ENCODE measurements around the gene MYH14. TPM values are rescaled to one million over a fixed set of nuclear protein-coding genes. Genes with fewer than 3 reads are reported as not detected.

The MYH14 gene
- polyA plus RNA-seq, 3 donors, result not detected

- H3K4me3 Mint-ChIP-seq, result peak overlapping the region; percentile 57 to 90
- peaks cover 38% of the 10 kb centered on the region for H3K4me1 Mint-ChIP-seq
- DNase-seq, result no peak
- peaks cover 2 to 37% (median 25%) of the 10 kb centered on the region in 7 donors for H3K9me3 Mint-ChIP-seq
- peaks cover 18 to 21% of the 10 kb centered on the region in 2 donors for H3K36me3 Mint-ChIP-seq
- Histone ChIP-seq H3K27ac (ENCODE audit: low read depth in 1 of 2, low read length in 2 of 2) (no peak overlapping the region), H3K4me1 (ENCODE audit: control insufficient read depth in 1 of 2, insufficient read depth in 2 of 2, low read length in 2 of 2) (peaks cover 38 to 52% of the 10 kb centered on the region in 2 donors), H3K27me3 (ENCODE audit: control insufficient read depth in 2 of 2, insufficient read depth in 2 of 2, low read length in 2 of 2) (peaks cover 19 to 26% of the 10 kb centered on the region in 2 donors), H3K9me3 (replicated peaks in 1 of 2; ENCODE audit: control insufficient read depth in 1 of 2, insufficient read depth in 1 of 2, low read length in 2 of 2) (peaks cover 0 to 14% of the 10 kb centered on the region in 2 donors), H3K36me3 (replicated peaks in 1 of 2; ENCODE audit: control insufficient read depth in 1 of 2, insufficient read depth in 2 of 2, low read length in 2 of 2) (peaks cover 0 to 6% of the 10 kb centered on the region in 2 donors), H2AFZ (ENCODE audit: insufficient read depth, low read depth, low read length, poor library complexity, severe bottlenecking) (no peak overlapping the region), H3K4me3 (replicated peaks in 1 of 3; ENCODE audit: low read depth in 2 of 3, low read length in 3 of 3) (peak overlapping the region in 2 of 3 experiments; percentile 3 to 64), H4K20me1 (ENCODE audit: insufficient read depth, low read length) (peaks cover 63% of the 10 kb centered on the region), H3K4me2 (replicated peaks; ENCODE audit: extremely low read depth, low read length, poor library complexity, severe bottlenecking) (peak overlapping the region; percentile 81), H3K79me2 (ENCODE audit: insufficient read depth, low read length) (no peaks in the 10 kb centered on the region), H3K9ac (ENCODE audit: insufficient read depth, low read length, poor library complexity, severe bottlenecking) (no peak overlapping the region)
- 6% methylated on average over 8 of the region's 26 CpGs for WGBS (ENCODE audit: insufficient coverage)
- intact Hi-C loops (cut with micrococcal nuclease), result loop anchor here (5.0 to 10.0 kb wide), 2 partner anchors 476 to 479 kb away; no protein-coding TSS in a partner anchor
- H3K27ac Mint-ChIP-seq, result no peak overlapping the region
- H3K27me3 Mint-ChIP-seq (ENCODE audit: low read depth in 3 of 3), result peaks cover 33 to 45% (median 41%) of the 10 kb centered on the region in 3 donors
- no peak for TF ChIP-seq CTCF (IDR thresholded peaks at IDR 0.05)
These were observed 122.8 kb downstream of the MYH14 start for GRCh38 chr19:50326101-50326664.

GRCh38 chr19:50327013-50327412 is 123.6 kb downstream of the MYH14 start:
- DNase-seq, result no peak
- no peak overlapping the region for H3K9ac ChIP-seq (ENCODE audit: insufficient read depth, low read length, poor library complexity, severe bottlenecking)
- no peak overlapping the region for H3K27ac ChIP-seq (ENCODE audit: low read depth in 1 of 2, low read length in 2 of 2)
- H4K20me1 ChIP-seq (ENCODE audit: insufficient read depth, low read length), result peaks cover 58% of the 10 kb centered on the region
- H3K27me3 Mint-ChIP-seq (ENCODE audit: low read depth in 3 of 3), result peaks cover 33 to 43% (median 41%) of the 10 kb centered on the region in 3 donors
- peak overlapping the region in 1 of 7 donors; percentile 79 for H3K27ac Mint-ChIP-seq
- intact Hi-C loops (cut with micrococcal nuclease), result loop anchor here (5.0 to 10.0 kb wide), 2 partner anchors 475 to 478 kb away; no protein-coding TSS in a partner anchor
- peaks cover 46% of the 10 kb centered on the region for H3K4me1 Mint-ChIP-seq
- peak overlapping the region in 1 of 3 experiments; percentile 64 for H3K4me3 ChIP-seq (replicated peaks in 1 of 3; ENCODE audit: low read depth in 2 of 3, low read length in 3 of 3)
- peaks cover 0 to 14% of the 10 kb centered on the region in 2 donors for H3K9me3 ChIP-seq (replicated peaks in 1 of 2; ENCODE audit: control insufficient read depth in 1 of 2, insufficient read depth in 1 of 2, low read length in 2 of 2)
- 43% methylated on average over 4 of the region's 4 CpGs for WGBS (ENCODE audit: insufficient coverage)
- H3K79me2 ChIP-seq (ENCODE audit: insufficient read depth, low read length), result no peaks in the 10 kb centered on the region
- TF ChIP-seq CTCF (IDR thresholded peaks at IDR 0.05), result no peak
- H3K4me1 ChIP-seq (ENCODE audit: control insufficient read depth in 1 of 2, insufficient read depth in 2 of 2, low read length in 2 of 2), result peaks cover 47 to 60% of the 10 kb centered on the region in 2 donors
- no peak overlapping the region for H2AFZ ChIP-seq (ENCODE audit: insufficient read depth, low read depth, low read length, poor library complexity, severe bottlenecking)
- peaks cover 19 to 26% of the 10 kb centered on the region in 2 donors for H3K27me3 ChIP-seq (ENCODE audit: control insufficient read depth in 2 of 2, insufficient read depth in 2 of 2, low read length in 2 of 2)
- peaks cover 2 to 41% (median 25%) of the 10 kb centered on the region in 7 donors for H3K9me3 Mint-ChIP-seq
- H3K36me3 ChIP-seq (replicated peaks in 1 of 2; ENCODE audit: control insufficient read depth in 1 of 2, insufficient read depth in 2 of 2, low read length in 2 of 2), result peaks cover 0 to 6% of the 10 kb centered on the region in 2 donors
- H3K36me3 Mint-ChIP-seq, result peaks cover 18 to 21% of the 10 kb centered on the region in 2 donors
- H3K4me2 ChIP-seq (replicated peaks; ENCODE audit: extremely low read depth, low read length, poor library complexity, severe bottlenecking), result peak overlapping the region; percentile 81
- peak overlapping the region; percentile 77 to 90 for H3K4me3 Mint-ChIP-seq

Measured in CD14-positive monocyte (primary cell).